SJSA1 (cell line): Measurements from ENCODE around the gene TRPV2. TPM values are rescaled to one million over a fixed set of nuclear protein-coding genes. Genes with fewer than 3 reads are reported as not detected.

Experiments used
- DNase-seq, 2 experiments: peaks; one replicate each; pipeline ENCODE4 v3.0.0-alpha.2; 2015 to 2020; ENCODE audit warnings: low spot score in 2 of 2, low read depth in 1 of 2
- H3K27ac ChIP-seq: fragments of 250-450 bp; sonication (Bioruptor Pico); 2 replicates; pipeline ENCODE4 v1.5.1; 2020; ENCODE audit warnings: mild to moderate bottlenecking, moderate library complexity
- H3K27me3 ChIP-seq: fragments of 250-450 bp; sonication (Bioruptor Pico); replicated peaks from 2 replicates; pipeline ENCODE4 v1.5.1; 2020; ENCODE audit warnings: mild to moderate bottlenecking, moderate library complexity
- H3K36me3 ChIP-seq: fragments of 250-450 bp; sonication (Bioruptor Pico); 2 replicates; pipeline ENCODE4 v1.5.1; 2020; ENCODE audit warnings: mild to moderate bottlenecking
- H3K4me1 ChIP-seq: fragments of 250-450 bp; sonication (Bioruptor Pico); replicated peaks from 2 replicates; pipeline ENCODE4 v1.6.1; 2021; ENCODE audit warnings: mild to moderate bottlenecking
- H3K4me3 ChIP-seq: fragments of 250-450 bp; sonication (Bioruptor Pico); 2 replicates; pipeline ENCODE4 v1.5.1; 2020; ENCODE audit warnings: mild to moderate bottlenecking
- H3K9me3 ChIP-seq: fragments of 250-450 bp; sonication (Bioruptor Pico); replicated peaks from 2 replicates; pipeline ENCODE4 v1.5.1; 2020; ENCODE audit warnings: mild to moderate bottlenecking
- total RNA-seq: library from RNA; depleted of rRNA; stranded (reverse); fragments of >200 nt; shearing (Covaris generic); gene quantifications from 2 replicates; pipeline ENCODE4 v1.2.3, GENCODE V29; 2014; rRNA removed

Gene TRPV2
- total RNA-seq, 1 experiment from 2014 or later: 0.47 TPM

- Histone ChIP-seq H3K27me3 (no peaks in the 10 kb centered on the region), H3K36me3 (no peaks in the 10 kb centered on the region), H3K4me3 (no peak overlapping the region), H3K4me1 (peaks cover 22% of the 10 kb centered on the region), H3K9me3 (no peaks in the 10 kb centered on the region), H3K27ac (no peak overlapping the region)
- peak in 1 of 2 experiments; percentile 29 for DNase-seq
Measured at GRCh38 chr17:16474012-16474725, 58.8 kb downstream of the TRPV2 start.

GRCh38 chr17:16475179-16475704 lies 59.9 kb downstream of the TRPV2 start:
- Histone ChIP-seq H3K4me3 (no peak overlapping the region), H3K27me3 (no peaks in the 10 kb centered on the region), H3K27ac (no peak overlapping the region), H3K36me3 (no peaks in the 10 kb centered on the region), H3K4me1 (peaks cover 18% of the 10 kb centered on the region), H3K9me3 (no peaks in the 10 kb centered on the region)
- DNase-seq: no peak

- no peaks in the 10 kb centered on the region for H3K9me3 ChIP-seq
- peak overlapping the region; percentile 79 for H3K27ac ChIP-seq
- no peaks in the 10 kb centered on the region for H3K27me3 ChIP-seq
- no peak overlapping the region for H3K4me3 ChIP-seq
- H3K4me1 ChIP-seq: peaks cover 18% of the 10 kb centered on the region
- DNase-seq: peak; percentile 75 to 87
- no peaks in the 10 kb centered on the region for H3K36me3 ChIP-seq
Measured at GRCh38 chr17:16477255-16477654, 61.9 kb downstream of the TRPV2 start.

GRCh38 chr17:16477666-16478065 lies 62.3 kb downstream of the TRPV2 start:
- Histone ChIP-seq H3K4me3 (no peak overlapping the region), H3K27me3 (no peaks in the 10 kb centered on the region), H3K27ac (peak overlapping the region; percentile 79), H3K9me3 (no peaks in the 10 kb centered on the region), H3K4me1 (peaks cover 18% of the 10 kb centered on the region), H3K36me3 (no peaks in the 10 kb centered on the region)
- no peak for DNase-seq

GRCh38 chr17:16478649-16479048 lies 63.3 kb downstream of the TRPV2 start:
- H3K4me3 ChIP-seq: no peak overlapping the region
- H3K9me3 ChIP-seq: no peaks in the 10 kb centered on the region
- no peaks in the 10 kb centered on the region for H3K27me3 ChIP-seq
- no peaks in the 10 kb centered on the region for H3K36me3 ChIP-seq
- H3K27ac ChIP-seq: no peak overlapping the region
- peaks cover 18% of the 10 kb centered on the region for H3K4me1 ChIP-seq
- no peak for DNase-seq

- H3K4me1 ChIP-seq: peaks cover 15% of the 10 kb centered on the region
- no peak overlapping the region for H3K27ac ChIP-seq
- DNase-seq: no peak
- no peak overlapping the region for H3K4me3 ChIP-seq
- H3K27me3 ChIP-seq: no peaks in the 10 kb centered on the region
- H3K36me3 ChIP-seq: no peaks in the 10 kb centered on the region
- H3K9me3 ChIP-seq: no peaks in the 10 kb centered on the region
Measured at GRCh38 chr17:16479264-16479663, 63.9 kb downstream of the TRPV2 start.

GRCh38 chr17:16480995-16481394 lies 65.6 kb downstream of the TRPV2 start:
- H3K9me3 ChIP-seq: no peaks in the 10 kb centered on the region
- no peak for DNase-seq
- no peaks in the 10 kb centered on the region for H3K36me3 ChIP-seq
- H3K27ac ChIP-seq: no peak overlapping the region
- no peaks in the 10 kb centered on the region for H3K27me3 ChIP-seq
- no peak overlapping the region for H3K4me3 ChIP-seq
- peaks cover 12% of the 10 kb centered on the region for H3K4me1 ChIP-seq

GRCh38 chr17:16482253-16482652 lies 66.9 kb downstream of the TRPV2 start:
- Histone ChIP-seq H3K4me1 (peaks cover 11% of the 10 kb centered on the region), H3K27me3 (no peaks in the 10 kb centered on the region), H3K36me3 (no peaks in the 10 kb centered on the region), H3K9me3 (no peaks in the 10 kb centered on the region), H3K4me3 (no peak overlapping the region), H3K27ac (no peak overlapping the region)
- no peak for DNase-seq

- H3K27me3 ChIP-seq: no peaks in the 10 kb centered on the region
- H3K36me3 ChIP-seq: no peaks in the 10 kb centered on the region
- H3K27ac ChIP-seq: no peak overlapping the region
- H3K4me1 ChIP-seq: peaks cover 5% of the 10 kb centered on the region
- H3K4me3 ChIP-seq: no peak overlapping the region
- DNase-seq: no peak
- H3K9me3 ChIP-seq: no peaks in the 10 kb centered on the region
Measured at GRCh38 chr17:16483021-16483645, 67.8 kb downstream of the TRPV2 start.

GRCh38 chr17:16484445-16485175 lies 69.2 kb downstream of the TRPV2 start:
- H3K27ac ChIP-seq: no peak overlapping the region

More at GRCh38 chr17:16484445-16485175, 69.2 kb downstream of the TRPV2 start:
- Histone ChIP-seq H3K36me3 (no peaks in the 10 kb centered on the region), H3K27me3 (no peaks in the 10 kb centered on the region), H3K9me3 (no peaks in the 10 kb centered on the region), H3K4me3 (no peak overlapping the region), H3K4me1 (peaks cover 5% of the 10 kb centered on the region)
- DNase-seq: no peak

Other genes with a start within 250 kb of the TRPV2 start
- 45.6 and 56.9 TPM in 2 replicates for gene NCOR1, start 200.0 kb upstream of the TRPV2 start, total RNA-seq
- gene PIGL, start 198.4 kb upstream of the TRPV2 start, total RNA-seq: 1.9 and 15.9 TPM in 2 replicates
- 48.3 and 66.0 TPM in 2 replicates for gene CENPV, start 62.1 kb upstream of the TRPV2 start, total RNA-seq
- 1,919 and 2,989 TPM in 2 replicates for gene UBB, start 34.5 kb upstream of the TRPV2 start, total RNA-seq
- 0.39 TPM in 1 of 2 replicates, not detected in the other for gene LRRC75A, start 76.6 kb downstream of the TRPV2 start, total RNA-seq
- 4.5 and 6.4 TPM in 2 replicates for gene ZNF287, start 153.6 kb downstream of the TRPV2 start, total RNA-seq
- 1.3 and 3.9 TPM in 2 replicates for gene ZNF624, start 238.3 kb downstream of the TRPV2 start, total RNA-seq